SIG-M5 (cell line): ENCODE measurements around the gene ZBTB38.

ENCODE experiments used
- DNase-seq: peaks from one replicate; lab custom pipeline; 2025; lab: John Stamatoyannopoulos, UW

ZBTB38 gene

GRCh38 chr3:141405591-141405990 is 37.3 kb downstream of the ZBTB38 start:
- DNase-seq, result no peak

- no peak for DNase-seq
These were observed 38.0 kb downstream of the ZBTB38 start for GRCh38 chr3:141406265-141406664.

GRCh38 chr3:141407047-141407446 is 38.7 kb downstream of the ZBTB38 start:
- DNase-seq, result no peak

GRCh38 chr3:141407825-141408224 is 39.5 kb downstream of the ZBTB38 start:
- DNase-seq, result no peak

- no peak for DNase-seq
These were observed 40.3 kb downstream of the ZBTB38 start for GRCh38 chr3:141408596-141408995.

- DNase-seq, result no peak
These were observed 41.6 kb downstream of the ZBTB38 start for GRCh38 chr3:141409940-141410241.

- DNase-seq, result no peak
These were observed 42.1 kb downstream of the ZBTB38 start for GRCh38 chr3:141410408-141410807.

GRCh38 chr3:141410846-141411245 is 42.5 kb downstream of the ZBTB38 start:
- no peak for DNase-seq

GRCh38 chr3:141411251-141411771 is 43.0 kb downstream of the ZBTB38 start:
- no peak for DNase-seq

GRCh38 chr3:141412087-141412935 is 44.0 kb downstream of the ZBTB38 start:
- DNase-seq, result no peak

- no peak for DNase-seq
These were observed 44.6 kb downstream of the ZBTB38 start for GRCh38 chr3:141412936-141413354.

- no peak for DNase-seq
These were observed 45.1 kb downstream of the ZBTB38 start for GRCh38 chr3:141413391-141413790.

- no peak for DNase-seq
These were observed 45.7 kb downstream of the ZBTB38 start for GRCh38 chr3:141413801-141414689.

- no peak for DNase-seq
These were observed 46.6 kb downstream of the ZBTB38 start for GRCh38 chr3:141414800-141415462.

- no peak for DNase-seq
These were observed 47.6 kb downstream of the ZBTB38 start for GRCh38 chr3:141415953-141416352.
